CD14-positive monocyte (primary cell): ENCODE results near the gene MID1IP1. TPM values are rescaled to one million over a fixed set of nuclear protein-coding genes. Genes with fewer than 3 reads are reported as not detected.

Experiments used
- DNase-seq, 3 donors: peaks; one replicate each; pipeline ENCODE4 v3.0.0-alpha.2; 2011 to 2022
- H2AFZ ChIP-seq: 2 replicates; pipeline ENCODE4 v1.6.0; 2012; ENCODE audit warnings: mild to moderate bottlenecking, low read depth, low read length, inconsistent platforms; ENCODE audit not compliant: insufficient read depth, poor library complexity, severe bottlenecking
- H3K27ac ChIP-seq, 2 donors: 1 replicate in 1 of 2; 2 replicates in 1 of 2; pipeline ENCODE4 v1.5.1; 2012 to 2013; ENCODE audit warnings: low read length in 2 of 2, control low read depth in 1 of 2, inconsistent platforms in 1 of 2, low read depth in 1 of 2, mild to moderate bottlenecking in 1 of 2
- H3K27me3 ChIP-seq, 2 donors: one replicate each; pipeline versions ENCODE4 v1.6.0 to v1.6.1; 2011 to 2013; ENCODE audit warnings: low read length in 2 of 2; ENCODE audit not compliant: control insufficient read depth in 2 of 2, insufficient read depth in 2 of 2
- H3K36me3 ChIP-seq, 2 donors: replicated peaks in 1 of 2; 1 replicate in 1 of 2; 2 replicates in 1 of 2; pipeline versions ENCODE4 v1.5.1 to v1.6.1; 2012 to 2013; ENCODE audit warnings: low read length in 2 of 2, control low read depth in 1 of 2, inconsistent platforms in 1 of 2, mild to moderate bottlenecking in 1 of 2; ENCODE audit not compliant: insufficient read depth in 2 of 2, control insufficient read depth in 1 of 2
- H3K4me1 ChIP-seq, 2 donors: 1 replicate in 1 of 2; 2 replicates in 1 of 2; pipeline versions ENCODE4 v1.5.1 to v1.6.1; 2012 to 2013; ENCODE audit warnings: low read length in 2 of 2, control low read depth in 1 of 2, inconsistent platforms in 1 of 2, mild to moderate bottlenecking in 1 of 2, moderate library complexity in 1 of 2; ENCODE audit not compliant: insufficient read depth in 2 of 2, control insufficient read depth in 1 of 2
- H3K4me2 ChIP-seq: replicated peaks from 2 replicates; pipeline ENCODE3; 2012; ENCODE audit warnings: low read length, moderate library complexity, mild to moderate bottlenecking; ENCODE audit not compliant: poor library complexity, severe bottlenecking; ENCODE audit errors: extremely low read depth
- H3K4me3 ChIP-seq, 3 experiments: fragments of 200-600 bp in 1 of 3; sonication (generic) in 1 of 3; replicated peaks in 1 of 3; 1 replicate in 2 of 3; 2 replicates in 1 of 3; pipeline ENCODE4 v1.5.1; 2011 to 2013; ENCODE audit warnings: low read length in 3 of 3, mild to moderate bottlenecking in 3 of 3, control low read depth in 2 of 3, low read depth in 2 of 3, inconsistent platforms in 1 of 3, moderate library complexity in 1 of 3
- H3K79me2 ChIP-seq: 2 replicates; pipeline ENCODE4 v1.6.0; 2012; ENCODE audit warnings: mild to moderate bottlenecking, control low read depth, inconsistent platforms, low read length, moderate library complexity; ENCODE audit not compliant: insufficient read depth
- H3K9ac ChIP-seq: 2 replicates; pipeline ENCODE4 v1.6.0; 2017; ENCODE audit warnings: low read length, mild to moderate bottlenecking; ENCODE audit not compliant: insufficient read depth, poor library complexity, severe bottlenecking
- H3K9me3 ChIP-seq, 2 donors: replicated peaks in 1 of 2; 1 replicate in 1 of 2; 2 replicates in 1 of 2; pipeline versions ENCODE4 v1.5.1 to v1.6.1; 2012 to 2013; ENCODE audit warnings: low read length in 2 of 2, control low read depth in 1 of 2; ENCODE audit not compliant: control insufficient read depth in 1 of 2, insufficient read depth in 1 of 2
- H4K20me1 ChIP-seq: 2 replicates; pipeline ENCODE4 v1.6.0; 2012; ENCODE audit warnings: mild to moderate bottlenecking, low read length, control low read depth, moderate library complexity; ENCODE audit not compliant: insufficient read depth
- H3K27ac Mint-ChIP-seq, 7 donors: one replicate each; pipeline ENCODE4 v1.8.0; 2020; ENCODE audit warnings: mild to moderate bottlenecking in 7 of 7, mixed read lengths in 7 of 7, moderate library complexity in 6 of 7, inconsistent platforms in 2 of 7
- H3K27me3 Mint-ChIP-seq, 3 donors: one replicate each; pipeline ENCODE4 v1.8.0; 2021 to 2022; ENCODE audit warnings: low read depth in 3 of 3, mild to moderate bottlenecking in 3 of 3, mixed read lengths in 3 of 3, moderate library complexity in 3 of 3, inconsistent platforms in 1 of 3
- H3K36me3 Mint-ChIP-seq, 2 donors: one replicate each; pipeline ENCODE4 v1.8.0; 2020; ENCODE audit warnings: mixed read lengths in 2 of 2, inconsistent platforms in 1 of 2, mild to moderate bottlenecking in 1 of 2
- H3K4me1 Mint-ChIP-seq: one replicate; pipeline ENCODE4 v1.8.0; 2020; ENCODE audit warnings: mild to moderate bottlenecking, mixed read lengths
- H3K4me3 Mint-ChIP-seq, 2 donors: one replicate each; pipeline ENCODE4 v1.8.0; 2020; ENCODE audit warnings: mild to moderate bottlenecking in 2 of 2, mixed read lengths in 2 of 2, moderate library complexity in 1 of 2
- H3K9me3 Mint-ChIP-seq, 7 donors: one replicate each; pipeline ENCODE4 v1.8.0; 2020 to 2022; ENCODE audit warnings: mixed read lengths in 7 of 7, mild to moderate bottlenecking in 6 of 7, moderate library complexity in 6 of 7, inconsistent platforms in 2 of 7
- CTCF ChIP-seq: fragments of 200-600 bp; IDR thresholded peaks from one replicate; pipeline ENCODE4 v1.8.0; 2022; ENCODE audit warnings: antibody characterized with exemption, mild to moderate bottlenecking
- WGBS: methylation state at CpG from one replicate; pipeline ENCODE4 v1.1.5; 2013; ENCODE audit warnings: missing lambda C conversion rate; ENCODE audit not compliant: insufficient coverage; 5-methylcytosine and 5-hydroxymethylcytosine counted together
- intact Hi-C, 2 donors: fragments of 100-400 bp; cut with micrococcal nuclease; formaldehyde crosslinking; loops; one replicate each; pipeline versions ENCODE4 v1.15.0 to v1.15.1; 2023
- polyA plus RNA-seq, 3 donors: library from polyadenylated mRNA; depleted of rRNA in 1 of 3; unstranded in 2 of 3; stranded (reverse) in 1 of 3; fragments of 300-500 nt in 2 of 3; fragments of >200 nt in 1 of 3; fragmentation: Illumina TruSeq in 2 of 3; gene quantifications; 1 replicate in 2 of 3; 2 replicates in 1 of 3; pipeline ENCODE4 v1.2.3, GENCODE V29; 2012 to 2021

Gene MID1IP1
- polyA plus RNA-seq, 3 donors = 48.4 to 138 (median 55.5) TPM

- H3K27ac ChIP-seq = no peak overlapping the region
- H3K36me3 ChIP-seq = no peaks in the 10 kb centered on the region
- no peak overlapping the region for H3K4me2 ChIP-seq
- no peaks in the 10 kb centered on the region for H4K20me1 ChIP-seq
- no peaks in the 10 kb centered on the region for H3K79me2 ChIP-seq
- peaks cover 0 to 6% (median 0%) of the 10 kb centered on the region in 3 donors for H3K27me3 Mint-ChIP-seq
- H3K4me1 Mint-ChIP-seq = peaks cover 7% of the 10 kb centered on the region
- H3K27me3 ChIP-seq = no peaks in the 10 kb centered on the region
- no peaks in the 10 kb centered on the region for H3K36me3 Mint-ChIP-seq
- H3K4me3 Mint-ChIP-seq = no peak overlapping the region
- no peak overlapping the region for H3K9ac ChIP-seq
- no peak overlapping the region for H3K4me3 ChIP-seq
- intact Hi-C loops = no loop called here
- no peak overlapping the region for H2AFZ ChIP-seq
- H3K9me3 Mint-ChIP-seq = peaks cover 0 to 2% (median 0%) of the 10 kb centered on the region in 7 donors
- H3K27ac Mint-ChIP-seq = no peak overlapping the region
- peaks cover 12 to 20% of the 10 kb centered on the region in 2 donors for H3K4me1 ChIP-seq
- WGBS = 100% methylated on average over 1 of the region's 1 CpG
- no peak for TF ChIP-seq CTCF
- H3K9me3 ChIP-seq = no peaks in the 10 kb centered on the region
- DNase-seq = no peak
Measured at GRCh38 chrX:38819163-38819562, 17.9 kb downstream of the MID1IP1 start.

DNA sequence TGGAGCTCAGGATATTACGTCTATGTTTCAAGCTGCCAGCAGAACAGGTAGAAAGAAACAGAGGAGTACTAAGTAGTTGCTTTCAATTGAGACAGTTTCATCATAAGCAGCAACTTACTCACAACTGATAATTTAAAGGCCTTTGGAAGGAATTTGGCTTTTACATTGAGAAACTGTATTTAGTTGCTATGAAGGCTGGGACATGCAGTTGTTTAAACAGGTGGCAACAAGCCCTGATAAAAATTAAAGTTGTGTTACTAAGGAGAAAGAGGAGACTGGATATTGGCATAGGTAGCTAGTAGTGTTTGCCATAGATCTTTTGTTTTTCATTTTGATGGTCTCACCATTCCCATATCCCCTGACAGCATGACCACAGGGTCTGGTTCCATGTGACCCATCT lies 18.4 kb downstream of the MID1IP1 start:
- no peak overlapping the region for H3K27ac ChIP-seq
- no peak overlapping the region for H3K4me2 ChIP-seq
- H3K36me3 ChIP-seq = no peaks in the 10 kb centered on the region
- H3K4me3 Mint-ChIP-seq = no peak overlapping the region
- H3K27me3 Mint-ChIP-seq = peaks cover 0 to 6% (median 0%) of the 10 kb centered on the region in 3 donors
- no peaks in the 10 kb centered on the region for H3K79me2 ChIP-seq
- peaks cover 0 to 2% (median 0%) of the 10 kb centered on the region in 7 donors for H3K9me3 Mint-ChIP-seq
- H3K9ac ChIP-seq = no peak overlapping the region
- no peak overlapping the region for H3K4me3 ChIP-seq
- no peaks in the 10 kb centered on the region for H4K20me1 ChIP-seq
- no CpG with 5 or more reads among the region's 1 CpG for WGBS
- DNase-seq = no peak
- H3K27ac Mint-ChIP-seq = no peak overlapping the region
- no peak overlapping the region for H2AFZ ChIP-seq
- H3K36me3 Mint-ChIP-seq = no peaks in the 10 kb centered on the region
- peaks cover 7% of the 10 kb centered on the region for H3K4me1 Mint-ChIP-seq
- H3K9me3 ChIP-seq = no peaks in the 10 kb centered on the region
- peaks cover 12 to 20% of the 10 kb centered on the region in 2 donors for H3K4me1 ChIP-seq
- intact Hi-C loops = no loop called here
- no peaks in the 10 kb centered on the region for H3K27me3 ChIP-seq
- no peak for TF ChIP-seq CTCF
